Kidney tubule cell (primary cell): ENCODE measurements around the gene DPP10.
"Not testable (repeated sequence)": the region's sequence is repeated elsewhere in the genome, so short reads cannot be mapped to it uniquely, and the experiment has no call there.

Source experiments
- DNase-seq: peaks from one replicate; pipeline ENCODE4 v3.0.0-alpha.2; 2018; ENCODE audit warnings: low spot score

The DPP10 gene

DNA sequence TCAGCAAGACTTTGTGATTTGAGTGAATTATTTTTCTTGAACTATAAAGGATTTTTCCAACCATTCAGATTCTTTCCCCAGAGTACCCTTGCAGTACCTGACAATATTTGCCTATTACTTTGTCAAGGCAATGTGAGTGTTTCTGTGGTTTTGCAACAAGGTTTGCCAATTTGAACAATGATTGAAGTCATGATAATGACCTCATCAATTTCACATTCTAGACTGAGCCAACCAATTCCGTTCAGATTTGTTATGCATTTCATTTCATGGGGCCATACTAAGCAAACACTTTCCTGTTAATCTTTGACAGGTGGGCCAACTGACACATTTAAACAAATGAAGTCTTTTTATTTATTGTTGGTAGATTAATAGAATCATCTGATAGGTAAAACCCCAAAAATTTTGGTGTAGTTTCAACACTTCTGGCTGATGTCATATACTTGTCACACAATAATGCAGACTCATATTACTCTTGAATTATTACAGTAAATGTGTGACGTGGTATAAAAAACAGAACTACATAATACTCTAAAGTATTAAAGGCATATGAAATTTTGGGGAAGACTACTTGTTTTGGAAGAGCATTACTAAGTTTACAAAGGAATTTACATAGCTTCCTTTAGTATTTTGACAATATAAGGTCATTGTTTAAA is 526.4 kb downstream of the DPP10 start:
- DNase-seq = no peak

GRCh38 chr2:115004321-115004720 is 561.9 kb downstream of the DPP10 start:
- DNase-seq = not testable (repeated sequence)

DNA sequence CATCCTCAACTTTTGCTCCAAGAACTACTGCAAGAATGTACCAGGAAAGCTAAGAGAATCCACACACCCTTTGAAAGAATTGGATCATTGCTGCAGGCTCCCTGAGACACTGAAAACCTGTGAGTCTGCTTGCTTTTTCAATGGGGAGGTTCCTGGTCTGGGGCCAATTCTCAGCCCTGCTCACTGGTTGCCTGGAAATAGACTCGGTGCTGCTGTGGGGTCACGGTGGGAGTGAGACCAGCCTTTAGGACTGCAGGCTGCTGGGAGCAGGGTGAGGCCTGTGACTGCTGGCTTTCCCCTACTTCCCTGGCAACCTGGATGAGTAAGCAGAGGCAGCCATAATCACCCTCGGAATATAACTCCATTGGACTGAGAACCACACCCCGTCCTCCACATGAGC is 569.3 kb downstream of the DPP10 start:
- no peak for DNase-seq

DNA sequence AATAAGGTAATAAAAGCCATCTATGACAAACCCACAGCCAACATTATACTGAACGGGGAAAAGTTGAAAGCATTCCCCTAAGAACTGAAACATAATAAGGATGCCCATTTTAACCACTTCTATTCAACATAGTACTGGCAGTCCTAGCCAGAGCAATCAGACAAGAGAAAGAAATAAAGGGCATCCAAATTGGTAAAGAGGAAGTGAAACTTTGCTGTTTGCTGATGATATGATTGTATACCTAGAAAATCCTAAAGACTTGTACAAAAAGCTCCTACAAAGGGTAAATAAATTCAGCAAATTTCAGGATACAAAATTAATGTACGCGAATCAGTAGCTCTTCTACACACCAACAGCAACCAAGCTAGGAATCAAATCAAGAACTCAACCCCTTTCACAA is 579.6 kb downstream of the DPP10 start:
- DNase-seq = not testable (repeated sequence)

- no peak for DNase-seq
These were observed 592.4 kb downstream of the DPP10 start for GRCh38 chr2:115034801-115035200.

DNA sequence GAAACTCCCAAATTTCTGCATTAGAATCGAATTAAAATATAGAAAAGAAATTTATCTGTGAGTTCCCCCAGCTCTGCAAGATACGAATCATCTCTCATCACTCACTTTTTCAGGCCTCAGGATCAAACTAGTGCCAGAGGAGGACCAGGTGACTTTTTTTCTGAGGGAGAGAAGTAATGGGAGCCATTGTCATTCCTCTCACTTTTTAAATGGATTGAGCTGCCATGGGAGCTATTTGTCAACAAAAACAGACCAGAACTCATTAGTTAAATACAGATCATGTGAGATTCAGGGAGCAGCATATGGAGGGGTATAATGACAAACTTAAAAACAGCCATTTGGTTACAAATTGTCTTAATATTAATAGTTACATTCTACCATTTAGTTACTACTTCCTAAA is 594.4 kb downstream of the DPP10 start:
- DNase-seq = no peak

GRCh38 chr2:115057473-115057872 is 615.0 kb downstream of the DPP10 start:
- DNase-seq = no peak

DNA sequence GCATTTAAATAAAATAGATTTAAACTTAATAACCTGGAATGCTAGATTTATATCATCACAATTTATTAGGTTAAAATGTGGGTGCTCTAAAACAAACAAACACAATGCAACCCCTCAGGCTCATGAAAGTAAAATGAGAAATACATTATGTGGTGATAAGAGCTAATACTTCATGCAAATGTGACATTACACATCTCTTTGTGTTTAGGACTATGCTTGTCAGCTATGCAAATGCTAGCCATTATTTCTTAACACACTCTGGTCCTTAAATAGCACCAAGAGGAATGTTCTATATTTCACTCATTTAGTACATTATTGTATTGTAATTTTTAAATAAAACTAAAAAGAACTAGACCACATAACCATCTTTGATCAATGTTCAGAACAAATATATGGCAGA is 627.6 kb downstream of the DPP10 start:
- DNase-seq = no peak

- DNase-seq = no peak
These were observed 629.1 kb downstream of the DPP10 start for GRCh38 chr2:115071534-115071933.

- DNase-seq = no peak
These were observed 633.4 kb downstream of the DPP10 start for GRCh38 chr2:115075800-115076199.

DNA sequence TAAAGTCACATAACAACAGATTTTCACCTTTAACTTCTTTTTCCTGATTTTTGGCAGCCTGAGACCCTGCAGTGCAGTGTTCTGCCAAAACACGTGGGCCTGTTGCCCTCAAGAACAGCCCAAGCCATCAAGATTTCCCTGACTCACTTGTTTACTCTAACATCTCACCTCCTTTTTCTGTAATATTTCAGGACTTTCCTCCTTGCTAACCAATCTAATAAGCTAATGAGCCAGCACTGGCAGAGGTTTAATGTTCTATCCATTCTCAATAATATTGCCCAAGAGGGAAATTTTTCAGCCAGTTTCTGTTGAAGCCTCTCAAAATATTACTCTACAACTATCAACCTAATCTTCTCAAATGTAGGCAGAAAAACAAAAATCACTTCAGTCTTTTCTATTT is 635.2 kb downstream of the DPP10 start:
- DNase-seq = no peak

- no peak for DNase-seq
These were observed 640.8 kb downstream of the DPP10 start for GRCh38 chr2:115083225-115083624.

- DNase-seq = no peak
These were observed 641.3 kb downstream of the DPP10 start for GRCh38 chr2:115083711-115084110.

GRCh38 chr2:115084446-115084845 is 642.0 kb downstream of the DPP10 start:
- DNase-seq = no peak

DNA sequence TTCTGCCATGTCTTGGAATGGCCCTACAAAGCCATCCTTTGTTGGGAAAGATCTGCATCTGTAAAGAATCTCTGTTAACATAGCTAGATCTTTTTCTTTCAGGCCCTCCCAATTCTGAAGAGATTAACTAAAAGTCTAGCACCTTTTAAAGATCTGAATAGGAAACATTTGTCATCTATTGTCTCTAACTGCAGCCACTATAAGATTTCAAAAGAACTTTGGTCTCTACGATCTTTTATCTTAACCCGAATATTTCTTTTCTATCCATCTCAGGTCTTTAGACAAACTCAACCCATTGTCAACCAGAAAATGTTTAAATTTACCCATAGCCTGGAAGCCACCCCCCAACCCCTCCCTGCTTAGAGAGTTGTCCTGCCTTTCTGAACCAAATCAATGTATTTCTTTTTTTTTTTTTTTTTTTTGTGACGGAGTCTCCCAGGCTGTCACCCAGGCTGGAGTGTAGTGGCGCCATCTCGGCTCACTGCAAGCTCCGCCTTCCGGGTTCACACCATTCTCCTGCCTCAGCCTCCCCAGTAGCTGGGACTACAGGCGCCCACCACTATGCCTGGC is 643.7 kb downstream of the DPP10 start:
- DNase-seq = not testable (repeated sequence)

DNA sequence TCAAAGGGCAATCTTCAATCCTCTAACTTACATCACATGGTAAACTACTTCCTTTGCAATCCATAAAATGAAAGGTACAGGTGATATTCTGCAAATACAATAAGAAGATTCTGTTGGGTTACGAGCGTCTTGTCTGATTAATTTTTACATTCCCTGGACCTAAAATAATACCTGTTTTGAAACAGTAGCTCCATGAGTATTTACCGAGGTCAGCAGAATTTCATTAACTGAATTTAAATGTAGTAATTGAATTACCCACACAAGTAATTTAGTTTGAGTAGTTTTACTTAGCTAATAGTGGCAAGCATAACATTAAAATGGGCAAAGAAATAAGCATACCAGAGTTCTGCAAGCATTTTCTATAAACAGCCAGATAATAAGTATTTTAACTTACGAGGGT is 652.0 kb downstream of the DPP10 start:
- DNase-seq = no peak

DNA sequence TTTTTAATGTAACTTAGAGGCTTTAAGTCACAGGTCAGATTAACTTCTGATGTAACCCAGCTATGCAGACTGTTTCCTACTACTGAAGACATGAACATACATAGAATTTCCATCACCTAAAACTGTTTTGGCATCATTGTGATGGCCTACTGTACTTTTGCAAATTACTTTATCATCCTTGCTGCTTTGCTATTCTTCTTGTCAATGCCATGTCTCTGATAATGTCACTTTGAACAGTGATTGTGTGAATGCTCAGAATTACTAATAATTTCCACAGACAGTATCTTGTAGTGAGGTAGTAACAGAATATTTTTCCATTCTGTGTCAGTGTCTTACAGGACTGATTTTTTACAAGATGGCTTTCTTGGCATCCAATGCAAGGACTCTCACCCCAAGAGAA is 663.5 kb downstream of the DPP10 start:
- DNase-seq = no peak

DNA sequence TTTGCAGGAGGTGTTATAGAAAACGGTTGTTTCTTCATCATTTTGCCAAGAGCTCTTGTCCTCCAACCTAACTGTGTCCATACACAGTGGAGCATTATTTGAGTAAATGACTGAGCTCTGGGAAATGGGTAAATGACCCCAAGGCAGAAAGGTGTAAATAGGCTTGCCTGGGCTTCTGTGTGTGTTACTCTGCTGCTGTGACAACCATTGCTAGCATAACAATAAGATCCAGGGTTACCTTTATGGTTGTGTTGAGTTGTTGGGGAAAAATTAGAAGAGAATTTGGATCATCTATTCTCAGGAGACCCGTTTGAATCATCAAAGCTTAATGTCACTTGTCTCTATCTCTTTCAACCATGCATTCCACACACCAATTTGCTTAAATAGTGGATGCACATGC is 672.7 kb downstream of the DPP10 start:
- DNase-seq = no peak

GRCh38 chr2:115118306-115118705 is 675.9 kb downstream of the DPP10 start:
- no peak for DNase-seq

DNA sequence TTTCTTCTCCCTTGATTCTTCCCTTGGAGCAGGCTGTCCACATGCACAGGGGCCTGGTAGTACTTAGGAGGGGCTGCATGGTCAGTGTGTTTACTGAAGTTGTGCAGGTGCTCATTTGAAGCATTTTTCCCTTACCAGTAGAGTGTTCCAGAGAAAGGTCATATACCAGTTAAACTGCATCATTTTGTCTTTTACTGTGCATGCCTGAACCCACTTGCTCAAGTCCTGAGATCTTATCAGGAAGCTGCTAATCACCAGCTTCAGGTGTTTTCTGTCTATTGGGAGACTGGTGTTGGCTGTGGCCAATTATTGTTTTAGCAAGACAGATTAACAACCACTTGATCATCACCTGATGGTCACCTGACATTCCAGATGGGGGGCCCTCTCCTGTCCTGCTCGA is 676.6 kb downstream of the DPP10 start:
- DNase-seq = no peak

- DNase-seq = peak; percentile 1
These were observed 680.3 kb downstream of the DPP10 start for GRCh38 chr2:115122701-115123100.

GRCh38 chr2:115124817-115125216 is 682.4 kb downstream of the DPP10 start:
- DNase-seq = no peak

DNA sequence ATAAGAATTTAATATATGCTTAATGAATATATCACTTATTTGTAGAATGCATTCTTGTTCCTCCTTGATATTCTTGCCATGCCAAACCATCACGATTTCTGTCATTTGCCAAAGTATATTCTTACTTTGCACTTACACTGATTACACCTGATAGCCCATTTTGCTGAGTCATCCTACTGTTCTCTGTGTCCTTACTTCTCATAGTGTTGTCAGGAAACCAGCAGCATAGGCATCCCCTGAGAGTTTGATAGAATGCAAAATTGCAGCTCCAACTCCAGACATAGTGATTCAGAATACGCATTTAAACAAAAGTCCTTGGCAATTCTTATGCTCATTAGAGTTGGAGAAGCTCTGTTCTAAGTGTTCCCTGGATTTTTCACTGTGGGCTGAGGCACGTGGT is 687.1 kb downstream of the DPP10 start:
- DNase-seq = no peak

DNA sequence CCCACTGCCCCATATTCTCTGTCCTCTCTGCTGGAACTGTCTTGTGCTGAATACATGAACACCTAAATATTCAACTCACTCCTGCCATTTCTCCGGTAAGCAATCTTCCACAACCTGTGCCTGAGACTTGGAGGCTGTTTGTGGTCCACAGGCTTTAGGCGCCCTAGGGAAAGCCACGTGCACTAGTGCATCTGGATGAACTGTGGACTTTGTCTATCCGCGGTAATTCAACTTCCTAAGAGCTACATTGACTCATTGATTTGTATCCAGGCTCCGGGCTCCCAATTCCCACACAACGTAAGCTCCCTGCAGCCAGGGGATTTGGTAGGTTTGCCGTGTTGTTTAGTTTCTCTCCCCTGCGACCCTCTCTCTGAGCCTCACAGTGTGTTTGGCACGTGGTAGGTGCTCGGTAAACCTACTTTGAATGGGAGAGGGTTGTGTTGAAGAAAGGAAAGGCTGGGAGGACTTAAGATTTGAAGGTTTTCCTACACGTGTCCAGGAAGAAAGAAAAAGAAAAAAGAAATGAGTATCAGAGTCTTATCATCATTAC is 718.2 kb downstream of the DPP10 start:
- no peak for DNase-seq
